Measurements from ENCODE around the gene TSHZ2. TPM values are rescaled to one million over a fixed set of nuclear protein-coding genes. Genes with fewer than 3 reads are reported as not detected.

The TSHZ2 gene
- total and polyA plus RNA-seq, 9 of the 15 experiments (the other 6 are each of a cell fraction or from before 2014, with no cell fraction given), result 0.03 to 0.20 (median 0.05) TPM; not detected in 4

- TF ChIP-seq, protein P1, sequence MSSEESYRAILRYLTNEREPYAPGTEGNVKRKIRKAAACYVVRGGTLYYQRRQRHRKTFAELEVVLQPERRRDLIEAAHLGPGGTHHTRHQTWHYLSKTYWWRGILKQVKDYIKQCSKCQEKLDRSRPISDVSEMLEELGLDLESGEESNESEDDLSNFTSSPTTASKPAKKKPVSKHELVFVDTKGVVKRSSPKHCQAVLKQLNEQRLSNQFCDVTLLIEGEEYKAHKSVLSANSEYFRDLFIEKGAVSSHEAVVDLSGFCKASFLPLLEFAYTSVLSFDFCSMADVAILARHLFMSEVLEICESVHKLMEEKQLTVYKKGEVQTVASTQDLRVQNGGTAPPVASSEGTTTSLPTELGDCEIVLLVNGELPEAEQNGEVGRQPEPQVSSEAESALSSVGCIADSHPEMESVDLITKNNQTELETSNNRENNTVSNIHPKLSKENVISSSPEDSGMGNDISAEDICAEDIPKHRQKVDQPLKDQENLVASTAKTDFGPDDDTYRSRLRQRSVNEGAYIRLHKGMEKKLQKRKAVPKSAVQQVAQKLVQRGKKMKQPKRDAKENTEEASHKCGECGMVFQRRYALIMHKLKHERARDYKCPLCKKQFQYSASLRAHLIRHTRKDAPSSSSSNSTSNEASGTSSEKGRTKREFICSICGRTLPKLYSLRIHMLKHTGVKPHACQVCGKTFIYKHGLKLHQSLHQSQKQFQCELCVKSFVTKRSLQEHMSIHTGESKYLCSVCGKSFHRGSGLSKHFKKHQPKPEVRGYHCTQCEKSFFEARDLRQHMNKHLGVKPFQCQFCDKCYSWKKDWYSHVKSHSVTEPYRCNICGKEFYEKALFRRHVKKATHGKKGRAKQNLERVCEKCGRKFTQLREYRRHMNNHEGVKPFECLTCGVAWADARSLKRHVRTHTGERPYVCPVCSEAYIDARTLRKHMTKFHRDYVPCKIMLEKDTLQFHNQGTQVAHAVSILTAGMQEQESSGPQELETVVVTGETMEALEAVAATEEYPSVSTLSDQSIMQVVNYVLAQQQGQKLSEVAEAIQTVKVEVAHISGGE (CRISPR knock-in tag; IDR thresholded peaks at IDR 0.05), result no peak
- no peak for TF ChIP-seq NFIC (IDR thresholded peaks at IDR 0.05)
- no peak for TF ChIP-seq SPI1 (IDR thresholded peaks at IDR 0.05; ENCODE audit: borderline replicate concordance, low read depth, low read length)
Measured at GRCh38 chr20:53352727-53353440, 380.7 kb downstream of the TSHZ2 start (continued).

DNA sequence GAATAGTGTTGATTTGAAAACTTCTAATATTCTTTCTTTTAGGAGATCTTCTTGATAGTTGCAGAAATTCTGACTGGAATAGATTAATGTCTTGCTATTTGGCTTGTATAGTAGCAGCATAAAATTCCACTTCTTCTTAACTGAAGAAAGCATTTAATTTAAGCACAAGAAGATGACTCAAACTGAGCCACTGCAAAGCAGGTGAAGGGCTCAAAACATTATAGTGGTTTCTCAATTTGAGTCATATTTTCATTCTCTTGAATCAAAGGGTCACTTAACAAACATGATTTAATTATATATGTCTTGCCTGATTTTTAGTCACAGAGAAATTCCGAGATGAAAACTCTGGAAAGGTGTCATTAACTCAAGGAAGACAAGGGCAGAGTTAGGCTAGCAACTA lies 382.2 kb downstream of the TSHZ2 start:
- no peak overlapping the region for H2AFZ ChIP-seq (ENCODE audit: low read depth, low read length)
- 0 out of 2 replicates have a peak, but pooled peaks cover 4% of the 10 kb centered on the region for H3K9me3 ChIP-seq (replicated peaks; ENCODE audit: control insufficient read depth, insufficient read depth, low read depth, low read length)
- ChIA-PET POLR2A (no interaction called here), CTCF (ENCODE audit: low intra/inter-chr PET ratio) (no interaction called here)
- no peak overlapping the region for H3K27ac ChIP-seq (ENCODE audit: extremely low read depth, low read depth, low read length)
- H3K4me2 ChIP-seq (ENCODE audit: insufficient read depth, low read length), result no peak overlapping the region
- DNase-seq (ENCODE audit: extremely low read depth in 1 of 4, low spot score in 3 of 4) (no peak), FAIRE-seq (no peak), ATAC-seq (no peak)
- H3K9ac ChIP-seq (ENCODE audit: insufficient read depth in 1 of 2, low read depth in 2 of 2, low read length in 2 of 2), result no peak overlapping the region
- 5% methylated on average over 1 of the region's 1 CpG for WGBS (ENCODE audit: insufficient coverage, low coverage, missing lambda C conversion rate)
- H3K36me3 ChIP-seq (ENCODE audit: control insufficient read depth, insufficient read depth, low read length), result no peaks in the 10 kb centered on the region
- H3K4me3 ChIP-seq, result no peak overlapping the region
- no peaks in the 10 kb centered on the region; a peak in 1 of 5 replicates for H3K27me3 ChIP-seq (ENCODE audit: control insufficient read depth in 2 of 2, insufficient read depth in 2 of 2, low read length in 2 of 2)
- intact Hi-C loops (cut with micrococcal nuclease) (no loop called here), in situ Hi-C loops (cut with MboI) (no loop called here)
- H3K4me1 ChIP-seq (replicated peaks in 1 of 2; ENCODE audit: control insufficient read depth in 2 of 2, insufficient read depth in 2 of 2, low read length in 2 of 2), result no peaks in the 10 kb centered on the region
- no peaks in the 10 kb centered on the region for H3K9me1 ChIP-seq (ENCODE audit: control insufficient read depth, insufficient read depth, low read length)
- H4K20me1 ChIP-seq (replicated peaks; ENCODE audit: control insufficient read depth, insufficient read depth, low read length), result no peaks in the 10 kb centered on the region
- no peaks in the 10 kb centered on the region for H3K79me2 ChIP-seq (ENCODE audit: control insufficient read depth, insufficient read depth, low read length)
- no TSS peak for BruUV-seq (replicated peaks)
- TF ChIP-seq FOXA3 (CRISPR knock-in tag; conservative IDR thresholded peaks at IDR 0.05 in 1 of 2, IDR thresholded peaks at IDR 0.05 in 1 of 2) (no peak), CTCF (IDR thresholded peaks at IDR 0.05 in 2 of 3, conservative IDR thresholded peaks at IDR 0.05 in 1 of 3; ENCODE audit: insufficient read depth in 2 of 3, low read depth in 1 of 3, low read length in 3 of 3) (no peak), ZNF511 (CRISPR knock-in tag; IDR thresholded peaks at IDR 0.05) (no peak), ELF4 (CRISPR knock-in tag; IDR thresholded peaks at IDR 0.05) (no peak), KAT8 (IDR thresholded peaks at IDR 0.05; ENCODE audit: low read depth) (no peak), PML (IDR thresholded peaks at IDR 0.05; ENCODE audit: low read length) (no peak), NBN (IDR thresholded peaks at IDR 0.05; ENCODE audit: low read depth) (no peak), BACH1 (tag; IDR thresholded peaks at IDR 0.05) (no peak)
- TF ChIP-seq, protein P2, sequence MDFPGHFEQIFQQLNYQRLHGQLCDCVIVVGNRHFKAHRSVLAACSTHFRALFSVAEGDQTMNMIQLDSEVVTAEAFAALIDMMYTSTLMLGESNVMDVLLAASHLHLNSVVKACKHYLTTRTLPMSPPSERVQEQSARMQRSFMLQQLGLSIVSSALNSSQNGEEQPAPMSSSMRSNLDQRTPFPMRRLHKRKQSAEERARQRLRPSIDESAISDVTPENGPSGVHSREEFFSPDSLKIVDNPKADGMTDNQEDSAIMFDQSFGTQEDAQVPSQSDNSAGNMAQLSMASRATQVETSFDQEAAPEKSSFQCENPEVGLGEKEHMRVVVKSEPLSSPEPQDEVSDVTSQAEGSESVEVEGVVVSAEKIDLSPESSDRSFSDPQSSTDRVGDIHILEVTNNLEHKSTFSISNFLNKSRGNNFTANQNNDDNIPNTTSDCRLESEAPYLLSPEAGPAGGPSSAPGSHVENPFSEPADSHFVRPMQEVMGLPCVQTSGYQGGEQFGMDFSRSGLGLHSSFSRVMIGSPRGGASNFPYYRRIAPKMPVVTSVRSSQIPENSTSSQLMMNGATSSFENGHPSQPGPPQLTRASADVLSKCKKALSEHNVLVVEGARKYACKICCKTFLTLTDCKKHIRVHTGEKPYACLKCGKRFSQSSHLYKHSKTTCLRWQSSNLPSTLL (IDR thresholded peaks at IDR 0.05), result no peak
